Measurements from ENCODE around the gene LGALS12.

LGALS12 gene

GRCh38 chr11:63564056-63564774, 58.3 kb downstream of the LGALS12 start:
- DNase-seq = peak; percentile 89

DNA sequence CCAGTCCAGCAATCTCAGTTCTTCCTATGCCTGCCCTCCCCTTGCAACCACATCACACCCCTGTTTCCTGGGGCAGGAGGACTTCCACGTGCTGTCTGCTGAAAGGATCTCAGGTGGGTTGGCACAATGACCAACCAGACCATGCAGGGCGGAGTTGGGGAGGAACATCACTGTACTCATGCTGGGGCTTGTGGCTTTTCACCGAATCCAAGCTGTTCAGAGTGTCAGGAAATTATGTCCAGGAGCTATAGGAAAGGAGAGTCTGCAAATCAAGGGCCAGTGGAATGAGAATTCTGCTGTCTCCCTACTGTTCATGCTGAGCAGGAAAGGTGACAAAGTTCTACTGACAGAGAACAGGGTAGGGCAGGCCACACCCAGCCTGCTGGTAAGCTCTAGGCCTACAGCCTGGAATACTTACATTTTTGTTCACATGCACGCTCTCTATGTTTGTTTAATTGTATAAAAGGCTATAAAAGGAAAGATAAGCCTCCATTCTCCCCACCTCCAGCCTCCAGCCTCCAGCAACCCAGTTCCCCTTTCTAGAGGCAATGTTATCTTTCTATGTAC, 59.0 kb downstream of the LGALS12 start:
- peak; percentile 57 for DNase-seq

Measured in DMS79 treated with DMSO at 0.1 percent for 48 hours (cell line).